Right lobe of liver (tissue), 4 donors: ENCODE results near the gene GOLGB1.

Experiments used
- POLR2A ChIP-seq: fragments of 450-650 bp; IDR thresholded peaks from one replicate; pipeline ENCODE4 v1.6.1; 2017; ENCODE audit warnings: antibody characterized with exemption, mild to moderate bottlenecking
- TF ChIP-seq, protein P1 (sequence below), 4 donors: fragments of 200-600 bp in 3 of 4; fragments of 450-650 bp in 1 of 4; IDR thresholded peaks; one replicate each; pipeline versions ENCODE4 v1.5.1 to v1.8.0; 2016 to 2022; ENCODE audit warnings: antibody characterized with exemption in 4 of 4, mild to moderate bottlenecking in 2 of 4
- donor health status: DM: no; HTN: no; CAD: no.
- donor health status: DM: no; HTN: no; CAD: no.
- donor health status: DM: no; HTN: yes; CAD: no.

DNA sequence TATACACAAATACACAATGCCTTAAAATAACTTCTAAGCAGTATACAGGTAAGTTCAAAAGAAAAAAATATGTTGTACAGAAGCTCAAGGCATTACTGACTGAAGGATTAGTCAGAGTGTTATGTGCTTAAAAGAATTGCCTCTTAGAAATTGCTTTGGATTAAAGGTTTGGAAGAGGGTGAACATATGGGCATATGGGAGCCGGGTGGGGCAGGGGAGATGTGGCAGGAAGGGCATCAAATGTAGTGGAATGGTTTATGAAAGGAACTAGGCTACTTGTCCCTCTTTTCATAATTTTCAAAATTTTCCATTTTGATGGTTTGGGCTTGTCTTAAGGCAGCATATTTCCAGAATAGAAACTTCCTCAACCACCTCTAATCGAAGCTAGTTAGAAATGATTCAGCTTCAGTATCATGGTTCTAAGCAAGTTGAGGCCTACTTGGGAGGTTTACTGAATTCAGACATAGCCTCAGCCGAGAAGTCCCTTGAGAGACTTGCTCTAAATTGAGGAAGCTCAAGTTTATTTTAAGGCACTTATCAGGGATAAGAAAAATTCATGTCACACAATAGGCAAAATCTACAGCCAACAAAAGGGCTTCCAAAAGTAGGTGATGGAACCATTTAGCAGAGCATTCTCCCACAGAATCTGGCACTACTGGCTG is 10.1 kb upstream of the GOLGB1 start:
- no peak for TF ChIP-seq POLR2A
- TF ChIP-seq, protein P1, sequence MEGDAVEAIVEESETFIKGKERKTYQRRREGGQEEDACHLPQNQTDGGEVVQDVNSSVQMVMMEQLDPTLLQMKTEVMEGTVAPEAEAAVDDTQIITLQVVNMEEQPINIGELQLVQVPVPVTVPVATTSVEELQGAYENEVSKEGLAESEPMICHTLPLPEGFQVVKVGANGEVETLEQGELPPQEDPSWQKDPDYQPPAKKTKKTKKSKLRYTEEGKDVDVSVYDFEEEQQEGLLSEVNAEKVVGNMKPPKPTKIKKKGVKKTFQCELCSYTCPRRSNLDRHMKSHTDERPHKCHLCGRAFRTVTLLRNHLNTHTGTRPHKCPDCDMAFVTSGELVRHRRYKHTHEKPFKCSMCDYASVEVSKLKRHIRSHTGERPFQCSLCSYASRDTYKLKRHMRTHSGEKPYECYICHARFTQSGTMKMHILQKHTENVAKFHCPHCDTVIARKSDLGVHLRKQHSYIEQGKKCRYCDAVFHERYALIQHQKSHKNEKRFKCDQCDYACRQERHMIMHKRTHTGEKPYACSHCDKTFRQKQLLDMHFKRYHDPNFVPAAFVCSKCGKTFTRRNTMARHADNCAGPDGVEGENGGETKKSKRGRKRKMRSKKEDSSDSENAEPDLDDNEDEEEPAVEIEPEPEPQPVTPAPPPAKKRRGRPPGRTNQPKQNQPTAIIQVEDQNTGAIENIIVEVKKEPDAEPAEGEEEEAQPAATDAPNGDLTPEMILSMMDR (IDR thresholded peaks at IDR 0.05), result no peak
